ENCODE data around the gene SLC11A1.

SLC11A1 gene

GRCh38 chr2:218406949-218407618 lies 25.0 kb downstream of the SLC11A1 start:
- CTCF ChIA-PET: interaction anchor here (1.1 to 2.8 kb wide), 4 partner anchors 58 to 241 kb away, joined by 3 to 22 read pairs (median 6); partner anchors contain the start of gene PNKD
- TF ChIP-seq CTCF (IDR thresholded peaks at IDR 0.05; ENCODE audit: insufficient read depth, low read length, missing control alignments): no peak
- no peak for DNase-seq (ENCODE audit: low read depth, low spot score)
- POLR2A ChIA-PET: interaction anchor here (2.0 kb wide), 1 partner anchor 11 kb away, joined by 11 read pairs; no protein-coding TSS in a partner anchor
- H3K4me3 ChIP-seq (ENCODE audit: low read depth, low read length): peak overlapping the region; percentile 54

- H3K4me3 ChIP-seq (ENCODE audit: low read depth, low read length): no peak overlapping the region
- POLR2A ChIA-PET: no interaction called here
- CTCF ChIA-PET: interaction anchor here (2.8 kb wide), 1 partner anchor 58 kb away, joined by 22 read pairs; no protein-coding TSS in a partner anchor
- DNase-seq (ENCODE audit: low read depth, low spot score): no peak
- no peak for TF ChIP-seq CTCF (IDR thresholded peaks at IDR 0.05; ENCODE audit: insufficient read depth, low read length, missing control alignments)
Observed at GRCh38 chr2:218407717-218408116, 25.6 kb downstream of the SLC11A1 start.

- no peak for TF ChIP-seq CTCF (IDR thresholded peaks at IDR 0.05; ENCODE audit: insufficient read depth, low read length, missing control alignments)
- ChIA-PET CTCF (no interaction called here), POLR2A (no interaction called here)
- no peak overlapping the region for H3K4me3 ChIP-seq (ENCODE audit: low read depth, low read length)
- no peak for DNase-seq (ENCODE audit: low read depth, low spot score)
Observed at GRCh38 chr2:218418321-218418716, 36.2 kb downstream of the SLC11A1 start.

GRCh38 chr2:218418717-218419458 lies 36.8 kb downstream of the SLC11A1 start, which contains the start of gene VIL1:
Gene VIL1, plus strand, starts transcription at chr2:218419123. Its CDS starts 4,656 bp downstream, at chr2:218423779.
- no peak for DNase-seq (ENCODE audit: low read depth, low spot score)
- H3K4me3 ChIP-seq (ENCODE audit: low read depth, low read length): no peak within 1 kb of the TSS
- POLR2A ChIA-PET: no interaction called here
- CTCF ChIA-PET: no interaction called here
- TF ChIP-seq CTCF (IDR thresholded peaks at IDR 0.05; ENCODE audit: insufficient read depth, low read length, missing control alignments): no peak

GRCh38 chr2:218419630-218420216 lies 37.6 kb downstream of the SLC11A1 start:
- no peak for DNase-seq (ENCODE audit: low read depth, low spot score)
- CTCF ChIA-PET: no interaction called here
- no peak overlapping the region for H3K4me3 ChIP-seq (ENCODE audit: low read depth, low read length)
- no peak for TF ChIP-seq CTCF (IDR thresholded peaks at IDR 0.05; ENCODE audit: insufficient read depth, low read length, missing control alignments)
- POLR2A ChIA-PET: no interaction called here

GRCh38 chr2:218421027-218421426 lies 39.0 kb downstream of the SLC11A1 start:
- TF ChIP-seq CTCF (IDR thresholded peaks at IDR 0.05; ENCODE audit: insufficient read depth, low read length, missing control alignments): no peak
- DNase-seq (ENCODE audit: low read depth, low spot score): no peak
- no peak overlapping the region for H3K4me3 ChIP-seq (ENCODE audit: low read depth, low read length)
- ChIA-PET POLR2A (interaction anchor here (0.6 kb wide), 1 partner anchor 239 kb away, joined by 4 read pairs; no protein-coding TSS in a partner anchor), CTCF (interaction anchor here (0.6 kb wide), 2 partner anchors 31 to 202 kb away, joined by 3 read pairs; no protein-coding TSS in a partner anchor)

All from AG04449 (cell line).